ENCODE data around the gene CLEC4G. TPM values are rescaled to one million over a fixed set of nuclear protein-coding genes. Genes with fewer than 3 reads are reported as not detected.

Gene CLEC4G
- total RNA-seq, 1 experiment from 2014 or later, result not detected

GRCh38 chr19:7691497-7691896, 40.4 kb downstream of the CLEC4G start:
- Histone ChIP-seq H3F3A (ENCODE audit: insufficient read depth, low read depth) (no peaks in the 10 kb centered on the region; the same call in 1 of the 2 replicates), H2AFZ (no peak overlapping the region), H3K4me3 (no peak overlapping the region), H3K4me2 (no peak overlapping the region), H3K9me2 (ENCODE audit: insufficient read depth) (no peaks in the 10 kb centered on the region), H3K27ac (no peak overlapping the region), H3K36me3 (ENCODE audit: low read depth) (no peaks in the 10 kb centered on the region), H3K9me3 (ENCODE audit: insufficient read depth, low read depth) (no peaks in the 10 kb centered on the region), H3K79me2 (ENCODE audit: low read depth) (no peaks in the 10 kb centered on the region), H4K20me1 (ENCODE audit: insufficient read depth) (no peaks in the 10 kb centered on the region), H3K4me1 (replicated peaks; ENCODE audit: insufficient read depth) (no peaks in the 10 kb centered on the region), H3K27me3 (ENCODE audit: insufficient read depth, low read depth) (peaks cover 56% of the 10 kb centered on the region)
- no TSS peak for BruUV-seq (replicated peaks)
- no peak for DNase-seq
- ChIA-PET CTCF (no interaction called here), POLR2A (ENCODE audit: unreplicated experiment) (no interaction called here)
- intact Hi-C loops (cut with micrococcal nuclease; ENCODE audit: unreplicated experiment), result no loop called here
- TF ChIP-seq EZH2 (IDR thresholded peaks at IDR 0.05; ENCODE audit: low read depth), result no peak

- no peak overlapping the region for H2AFZ ChIP-seq
- H4K20me1 ChIP-seq (ENCODE audit: insufficient read depth), result peaks cover 4% of the 10 kb centered on the region
- no peaks in the 10 kb centered on the region for H3K36me3 ChIP-seq (ENCODE audit: low read depth)
- intact Hi-C loops (cut with micrococcal nuclease; ENCODE audit: unreplicated experiment), result no loop called here
- peaks cover 1% of the 10 kb centered on the region; the same call in 1 of the 2 replicates for H3K4me1 ChIP-seq (replicated peaks; ENCODE audit: insufficient read depth)
- no peak for DNase-seq
- H3F3A ChIP-seq (ENCODE audit: insufficient read depth, low read depth), result no peaks in the 10 kb centered on the region; the same call in 1 of the 2 replicates
- TF ChIP-seq EZH2 (IDR thresholded peaks at IDR 0.05; ENCODE audit: low read depth) (no peak), CTCF (conservative IDR thresholded peaks at IDR 0.05) (no peak)
- H3K4me3 ChIP-seq, result no peak overlapping the region
- peaks cover 51% of the 10 kb centered on the region for H3K27me3 ChIP-seq (ENCODE audit: insufficient read depth, low read depth)
- H3K9me3 ChIP-seq (ENCODE audit: insufficient read depth, low read depth), result no peaks in the 10 kb centered on the region
- H3K4me2 ChIP-seq, result no peak overlapping the region
- CTCF ChIA-PET, result no interaction called here
- BruUV-seq (replicated peaks), result no TSS peak
- H3K79me2 ChIP-seq (ENCODE audit: low read depth), result no peaks in the 10 kb centered on the region
- POLR2A ChIA-PET (ENCODE audit: unreplicated experiment), result interaction anchor here (0.6 kb wide), 1 partner anchor 575 kb away, joined by 17 read pairs; no protein-coding TSS in a partner anchor
- no peak overlapping the region for H3K27ac ChIP-seq
- no peaks in the 10 kb centered on the region for H3K9me2 ChIP-seq (ENCODE audit: insufficient read depth)
Observed at GRCh38 chr19:7690779-7691258, 41.1 kb downstream of the CLEC4G start.

GRCh38 chr19:7689165-7689564, 42.7 kb downstream of the CLEC4G start:
- Histone ChIP-seq H3K36me3 (ENCODE audit: low read depth) (no peaks in the 10 kb centered on the region), H4K20me1 (ENCODE audit: insufficient read depth) (peaks cover 15% of the 10 kb centered on the region), H3K4me2 (no peak overlapping the region), H3F3A (ENCODE audit: insufficient read depth, low read depth) (peaks cover 11% of the 10 kb centered on the region), H3K4me1 (replicated peaks; ENCODE audit: insufficient read depth) (peaks cover 15% of the 10 kb centered on the region), H2AFZ (no peak overlapping the region), H3K79me2 (ENCODE audit: low read depth) (no peaks in the 10 kb centered on the region), H3K4me3 (no peak overlapping the region), H3K9me2 (ENCODE audit: insufficient read depth) (no peaks in the 10 kb centered on the region), H3K27me3 (ENCODE audit: insufficient read depth, low read depth) (peaks cover 36% of the 10 kb centered on the region), H3K27ac (no peak overlapping the region), H3K9me3 (ENCODE audit: insufficient read depth, low read depth) (no peaks in the 10 kb centered on the region)
- POLR2A ChIA-PET (ENCODE audit: unreplicated experiment), result no interaction called here
- CTCF ChIA-PET, result no interaction called here
- no peak for DNase-seq
- intact Hi-C loops (cut with micrococcal nuclease; ENCODE audit: unreplicated experiment), result no loop called here
- TF ChIP-seq CTCF (conservative IDR thresholded peaks at IDR 0.05) (no peak), EZH2 (IDR thresholded peaks at IDR 0.05; ENCODE audit: low read depth) (no peak)
- BruUV-seq (replicated peaks), result no TSS peak

- H3K4me1 ChIP-seq (replicated peaks; ENCODE audit: insufficient read depth), result peaks cover 15% of the 10 kb centered on the region
- H3K9me2 ChIP-seq (ENCODE audit: insufficient read depth), result no peaks in the 10 kb centered on the region
- peaks cover 20% of the 10 kb centered on the region for H3F3A ChIP-seq (ENCODE audit: insufficient read depth, low read depth)
- BruUV-seq (replicated peaks), result no TSS peak
- no peak for TF ChIP-seq EZH2 (IDR thresholded peaks at IDR 0.05; ENCODE audit: low read depth)
- TF ChIP-seq CTCF (conservative IDR thresholded peaks at IDR 0.05), result no peak
- H3K4me2 ChIP-seq, result no peak overlapping the region
- no peaks in the 10 kb centered on the region for H3K9me3 ChIP-seq (ENCODE audit: insufficient read depth, low read depth)
- intact Hi-C loops (cut with micrococcal nuclease; ENCODE audit: unreplicated experiment), result no loop called here
- peaks cover 25% of the 10 kb centered on the region for H4K20me1 ChIP-seq (ENCODE audit: insufficient read depth)
- CTCF ChIA-PET, result no interaction called here
- no peak overlapping the region for H2AFZ ChIP-seq
- DNase-seq, result no peak
- H3K4me3 ChIP-seq, result no peak overlapping the region
- H3K27me3 ChIP-seq (ENCODE audit: insufficient read depth, low read depth), result peaks cover 18% of the 10 kb centered on the region
- 0 out of 2 replicates have a peak, but pooled peaks cover 6% of the 10 kb centered on the region for H3K36me3 ChIP-seq (ENCODE audit: low read depth)
- H3K27ac ChIP-seq, result no peak overlapping the region
- peaks cover 4% of the 10 kb centered on the region; the same call in 1 of the 2 replicates for H3K79me2 ChIP-seq (ENCODE audit: low read depth)
- POLR2A ChIA-PET (ENCODE audit: unreplicated experiment), result no interaction called here
Observed at GRCh38 chr19:7687177-7687576, 44.7 kb downstream of the CLEC4G start.
